Ramos (cell line): ENCODE data around the gene SPG11.
"Not testable (repeated sequence)": the region's sequence is repeated elsewhere in the genome, so short reads cannot be mapped to it uniquely, and the experiment has no call there.

Experiments
- in situ Hi-C: fragments of 300-500 bp; cut with MboI; formaldehyde crosslinking; loops from one replicate; pipeline ENCODE4 v1.14.3; 2022; ENCODE audit warnings: low sequenced_read_pairs; ENCODE audit not compliant: unreplicated experiment

SPG11 gene

DNA sequence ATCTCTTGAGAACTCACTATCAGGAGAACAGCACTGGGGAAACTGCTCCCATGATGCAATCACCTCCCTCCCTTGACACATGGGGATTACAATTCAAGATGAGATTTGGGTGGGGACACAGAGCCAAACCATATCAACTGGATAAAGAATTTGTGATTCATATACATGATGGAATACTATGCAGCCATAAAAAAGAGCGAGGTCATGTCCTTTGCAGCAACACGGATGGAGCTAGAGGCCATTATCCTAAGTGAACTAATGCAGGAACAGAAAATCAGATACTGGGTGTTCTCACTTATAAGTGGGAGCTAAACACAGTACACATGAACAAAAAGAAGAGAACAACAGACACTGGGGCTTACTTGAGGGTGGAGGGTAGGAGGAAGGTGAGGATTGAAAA is 17.0 kb downstream of the SPG11 start:
- in situ Hi-C loops, result no loop called here

- in situ Hi-C loops, result no loop called here
Measured at GRCh38 chr15:44641651-44642050, 21.8 kb downstream of the SPG11 start.

- in situ Hi-C loops, result no loop called here
Measured at GRCh38 chr15:44636976-44637375, 26.5 kb downstream of the SPG11 start.

DNA sequence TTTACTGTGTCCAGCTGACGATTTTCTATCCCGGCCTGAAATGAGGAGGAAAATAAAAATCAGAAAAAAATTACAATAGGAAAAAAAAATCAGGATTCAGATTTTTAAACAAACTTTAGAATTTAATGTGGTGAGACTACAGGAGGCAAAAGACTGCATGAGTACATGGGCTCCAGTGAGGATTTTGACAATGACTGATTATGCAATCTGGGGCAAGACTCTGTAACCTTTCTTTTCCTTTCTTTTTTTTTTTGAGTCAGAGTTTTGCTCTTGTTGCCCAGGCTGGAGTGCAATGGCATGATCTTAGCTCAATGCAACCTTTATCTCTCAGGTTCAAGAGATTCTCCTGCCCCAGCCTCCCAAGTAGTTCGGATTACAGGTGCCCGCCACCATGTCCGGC is 29.9 kb downstream of the SPG11 start:
- in situ Hi-C loops, result no loop called here

DNA sequence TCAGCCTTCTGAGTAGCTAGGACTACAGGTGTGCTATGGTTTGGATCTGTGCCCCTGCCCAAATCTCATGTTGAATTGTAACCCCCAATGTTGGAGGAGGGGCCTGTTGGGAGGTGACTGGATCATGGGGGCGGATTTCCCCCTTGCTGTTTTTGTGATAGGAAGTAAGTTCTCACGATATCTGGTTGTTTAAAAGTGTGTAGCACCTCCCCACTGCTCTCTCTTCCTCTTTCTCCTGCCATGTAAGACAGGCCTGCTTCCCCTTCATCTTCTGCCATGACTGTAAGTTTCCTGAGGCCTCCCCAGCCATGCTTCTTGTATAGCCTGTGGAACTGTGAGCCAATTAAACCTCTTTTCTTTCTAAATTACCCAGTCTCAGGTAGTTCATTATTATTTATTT is 38.2 kb downstream of the SPG11 start:
- in situ Hi-C loops, result not testable (repeated sequence)

DNA sequence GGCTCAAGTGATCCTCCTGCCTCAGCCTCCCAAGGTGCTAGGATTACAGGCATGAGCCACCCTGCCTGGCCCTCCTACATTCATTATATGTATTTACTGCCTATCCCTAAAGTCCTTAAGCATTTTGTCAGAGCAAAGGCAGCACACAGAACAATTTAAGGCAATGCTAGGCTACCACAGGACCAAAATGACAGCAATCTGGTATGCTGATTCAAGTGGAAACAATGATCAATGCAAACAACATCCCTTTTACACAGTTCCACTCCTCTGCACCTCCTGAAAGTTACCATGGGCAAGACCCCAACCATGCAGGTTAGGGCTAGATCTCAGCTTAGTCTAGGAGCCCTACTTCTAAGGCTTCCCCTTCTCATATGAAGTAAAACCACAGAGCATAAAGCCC is 40.3 kb downstream of the SPG11 start:
- in situ Hi-C loops, result no loop called here

GRCh38 chr15:44620081-44620480 is 43.4 kb downstream of the SPG11 start:
- in situ Hi-C loops, result no loop called here

- in situ Hi-C loops, result no loop called here
Measured at GRCh38 chr15:44616974-44617373, 46.5 kb downstream of the SPG11 start.

DNA sequence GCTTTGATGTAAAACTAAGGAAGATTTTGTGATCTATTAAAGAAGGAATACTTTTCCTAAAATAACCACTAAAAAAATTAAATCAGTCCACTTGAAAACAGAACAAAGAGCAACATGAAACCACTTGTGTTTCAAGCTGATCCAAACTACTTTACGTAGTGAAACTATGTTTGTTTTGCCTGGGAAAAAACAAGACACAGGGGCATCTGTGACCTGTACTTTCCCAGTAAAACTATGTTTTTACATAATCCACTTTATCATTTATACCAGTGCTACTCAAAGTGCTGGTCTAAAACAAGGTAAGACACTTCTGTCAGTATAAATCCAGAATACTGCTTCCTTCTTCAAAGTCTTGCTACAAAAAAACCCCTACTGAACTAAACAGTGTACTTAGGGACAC is 56.7 kb downstream of the SPG11 start:
- in situ Hi-C loops, result no loop called here

DNA sequence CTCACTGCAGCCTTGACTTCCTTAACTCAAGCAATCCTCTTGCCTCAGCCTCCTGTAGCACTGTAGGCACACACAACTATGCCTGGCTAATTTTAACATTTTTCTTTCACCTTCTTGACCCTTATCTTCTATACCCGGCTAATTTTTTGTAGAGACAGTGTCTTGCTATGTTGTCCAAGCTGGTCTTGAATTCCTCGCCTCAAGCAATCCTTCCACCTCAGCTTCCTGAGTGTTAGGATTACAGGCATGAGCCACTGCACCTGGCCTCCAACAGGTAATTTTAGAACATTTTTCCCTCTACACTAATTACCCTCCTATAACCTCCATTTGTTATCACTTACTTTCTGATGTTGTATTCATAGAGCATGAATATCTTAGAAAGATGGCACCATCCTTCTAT is 60.3 kb downstream of the SPG11 start:
- in situ Hi-C loops, result no loop called here

DNA sequence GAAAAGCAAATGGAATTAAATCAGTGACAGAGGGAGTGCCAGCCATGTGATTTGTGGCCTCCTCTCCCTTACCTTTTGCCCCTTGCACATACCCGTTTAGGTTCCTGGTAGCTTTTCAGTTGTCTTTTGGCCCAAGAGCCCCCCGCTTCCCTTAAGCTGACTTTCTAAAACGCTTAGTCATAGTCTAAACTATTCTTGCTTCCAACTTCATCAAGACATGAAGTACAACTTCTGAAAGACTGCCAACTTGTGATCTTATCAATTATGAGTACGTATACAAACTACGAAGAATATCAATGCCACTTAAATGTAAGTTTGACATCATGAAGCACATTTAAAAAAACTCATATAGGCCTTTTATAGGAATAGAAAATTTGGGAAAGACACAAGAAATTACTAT is 64.6 kb downstream of the SPG11 start:
- in situ Hi-C loops, result no loop called here

GRCh38 chr15:44598066-44598465 is 65.4 kb downstream of the SPG11 start:
- in situ Hi-C loops, result no loop called here

- in situ Hi-C loops, result no loop called here
Measured at GRCh38 chr15:44596511-44597010, 66.9 kb downstream of the SPG11 start.

DNA sequence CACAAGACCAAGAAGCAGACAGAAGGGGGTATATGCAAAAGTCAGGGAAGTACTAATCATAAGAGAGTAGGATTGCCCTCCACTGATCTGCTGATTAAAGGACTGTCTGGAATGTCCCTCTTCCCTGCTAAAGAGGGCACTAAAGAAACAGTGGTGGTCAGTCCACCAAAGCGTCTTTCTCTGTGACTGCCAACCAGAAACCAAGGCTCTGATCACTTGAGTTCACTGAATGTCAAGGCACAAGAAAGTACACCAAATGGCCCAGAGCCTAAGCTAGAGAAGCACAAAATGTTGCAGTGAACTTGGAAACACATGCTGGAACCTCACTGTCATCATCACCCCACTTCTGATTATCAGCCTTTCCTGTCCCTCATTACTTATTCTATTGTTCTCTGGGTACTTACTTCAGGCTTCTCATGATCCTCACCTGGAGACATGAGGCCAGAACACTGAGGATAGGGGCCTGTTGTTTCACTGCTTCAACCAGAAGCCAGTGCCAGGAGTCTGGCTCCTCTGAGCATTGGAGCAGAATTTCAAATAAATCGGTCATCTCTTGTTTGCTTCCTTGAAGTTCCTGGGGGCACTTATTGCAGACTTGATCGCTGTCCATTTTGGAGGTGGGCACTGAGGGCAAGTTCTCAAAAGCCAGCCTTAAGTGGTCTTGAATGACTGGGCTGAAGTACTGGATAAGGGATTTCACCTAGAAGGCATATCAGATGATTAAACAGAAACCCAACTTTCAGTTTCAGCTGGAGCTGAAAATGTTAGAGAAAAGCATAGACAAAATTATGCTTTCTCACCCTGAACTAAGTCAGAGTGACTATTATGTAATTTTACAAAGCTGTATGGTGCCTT is 67.6 kb downstream of the SPG11 start:
- in situ Hi-C loops, result no loop called here

GRCh38 chr15:44595246-44595645 is 68.2 kb downstream of the SPG11 start:
- in situ Hi-C loops, result no loop called here

DNA sequence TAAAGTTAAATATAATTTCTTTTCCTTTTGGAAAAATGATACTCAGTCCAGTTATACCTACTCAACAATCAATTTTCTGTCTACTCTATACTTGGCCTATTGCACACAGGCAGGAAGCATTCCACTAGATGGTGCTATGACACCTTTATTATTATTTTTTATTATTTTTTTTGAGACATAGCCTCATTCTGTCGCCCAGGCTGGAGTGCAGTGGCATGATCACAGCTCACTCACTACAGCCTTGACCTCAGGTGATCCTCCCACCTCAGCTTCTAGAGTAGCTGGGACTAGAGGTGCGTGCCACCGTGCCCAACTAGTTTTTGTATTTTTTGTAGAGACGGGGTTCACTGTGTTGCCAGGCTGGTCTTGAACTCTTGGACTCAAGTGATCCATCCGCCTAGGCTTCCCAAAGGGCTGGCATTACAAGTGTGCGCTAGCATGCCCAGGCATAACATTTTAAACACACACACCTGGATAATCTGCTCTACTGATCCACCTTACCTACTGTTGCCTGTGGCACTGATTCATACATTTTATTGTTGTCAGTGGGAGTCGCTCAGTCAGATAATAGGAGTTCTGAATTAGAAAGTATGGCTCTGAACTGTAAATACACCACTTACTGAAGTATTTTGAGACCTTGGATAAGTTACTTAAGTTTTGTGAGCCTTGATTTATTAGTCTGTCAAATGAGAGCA is 70.3 kb downstream of the SPG11 start:
- in situ Hi-C loops, result no loop called here

GRCh38 chr15:44591326-44591725 is 72.1 kb downstream of the SPG11 start:
- in situ Hi-C loops, result no loop called here

DNA sequence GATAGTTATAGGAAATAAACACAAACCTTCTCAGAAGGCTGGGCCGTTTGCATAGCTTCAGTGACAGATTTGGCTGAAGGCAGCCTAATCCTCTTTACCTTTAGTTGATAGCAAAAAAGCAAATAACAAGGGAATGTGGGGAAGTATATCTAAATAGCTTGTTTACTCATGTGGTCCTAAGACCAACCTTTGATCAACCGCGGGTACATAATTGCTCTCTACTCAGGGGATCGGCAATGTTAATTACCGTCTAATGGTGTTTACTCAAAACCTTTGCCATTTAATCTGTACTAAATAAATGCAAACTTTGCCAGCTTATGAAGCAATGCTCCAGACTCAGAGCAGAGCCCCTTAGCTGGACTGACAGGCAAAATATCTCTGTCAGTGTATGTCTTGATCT is 74.9 kb downstream of the SPG11 start:
- in situ Hi-C loops, result loop anchor here (10.0 kb wide), 1 partner anchor 146 kb away; the partner anchor contains the start of gene TRIM69

DNA sequence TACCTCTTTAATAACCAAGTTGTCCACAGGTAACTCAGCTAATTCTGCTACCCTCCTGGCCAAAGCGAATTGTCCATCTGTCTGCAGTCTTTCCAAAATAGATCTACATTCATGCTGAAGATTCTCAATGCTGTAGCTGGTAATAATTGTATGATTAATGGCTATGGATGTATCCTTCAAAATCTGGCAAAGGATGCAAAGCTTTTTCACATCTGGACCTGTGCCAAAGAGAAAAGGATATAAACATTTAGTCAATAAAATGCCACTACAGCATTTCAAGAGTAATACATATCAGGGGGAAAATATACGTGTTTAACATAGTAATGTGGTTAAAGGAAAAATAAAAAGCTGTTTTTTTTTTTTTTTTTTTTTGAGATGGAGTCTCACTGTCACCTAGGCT is 77.8 kb downstream of the SPG11 start:
- in situ Hi-C loops, result loop anchor here (10.0 kb wide), 1 partner anchor 149 kb away; the partner anchor contains the start of gene TRIM69

GRCh38 chr15:44584162-44584749 is 79.2 kb downstream of the SPG11 start:
- in situ Hi-C loops, result loop anchor here (10.0 kb wide), 1 partner anchor 151 kb away; the partner anchor contains the start of gene TRIM69

GRCh38 chr15:44580105-44580504 is 83.4 kb downstream of the SPG11 start:
- in situ Hi-C loops, result loop anchor here (10.0 kb wide), 1 partner anchor 155 kb away; the partner anchor contains the start of gene TRIM69
